Stimulated activated CD8-positive, alpha-beta memory T cell treated with anti-CD3 and anti-CD28 coated beads, Interleukin-15, amount 100 ng/mL, for 24 hours (primary cell): ENCODE data around the gene NCBP3.

Experiments used
- DNase-seq: peaks from one replicate; pipeline ENCODE4 v3.0.0-alpha.2; 2020; ENCODE audit warnings: low read depth

The NCBP3 gene

GRCh38 chr17:3754458-3755334, 91.3 kb downstream of the NCBP3 start:
- no peak for DNase-seq

- no peak for DNase-seq
Observed at GRCh38 chr17:3754066-3754457, 92.0 kb downstream of the NCBP3 start.

GRCh38 chr17:3753624-3754023, 92.4 kb downstream of the NCBP3 start:
- DNase-seq: no peak
